DND-41 (cell line): ENCODE data around the gene SDC4.

Experiments used
- ATAC-seq: fragments of 200-7000 bp; cut with Tn5 transposase; 3 replicates; pipeline ENCODE4 v1.9.1; 2021; ENCODE audit warnings: low read depth; ENCODE audit not compliant: insufficient read depth
- DNase-seq: peaks from one replicate; pipeline ENCODE4 v3.0.0-alpha.2; 2020
- H2AFZ ChIP-seq: 2 replicates; pipeline ENCODE4 v1.6.0; 2012; ENCODE audit warnings: low read depth, low read length
- H3K27ac ChIP-seq: 2 replicates; pipeline ENCODE4 v1.5.1; 2012; ENCODE audit warnings: low read length, inconsistent platforms
- H3K27me3 ChIP-seq: fragments of 200-600 bp; sonication (generic); 2 replicates; pipeline ENCODE4 v1.6.0; 2012; ENCODE audit warnings: low read length, mild to moderate bottlenecking, inconsistent platforms; ENCODE audit not compliant: insufficient read depth, poor library complexity
- H3K36me3 ChIP-seq: 2 replicates; pipeline ENCODE4 v1.5.1; 2012; ENCODE audit warnings: low read length, inconsistent platforms; ENCODE audit not compliant: insufficient read depth
- H3K4me1 ChIP-seq: 2 replicates; pipeline ENCODE4 v1.5.1; 2012; ENCODE audit warnings: mild to moderate bottlenecking, low read length; ENCODE audit not compliant: insufficient read depth
- H3K4me2 ChIP-seq: 2 replicates; pipeline ENCODE4 v1.6.0; 2012; ENCODE audit warnings: mild to moderate bottlenecking, moderate library complexity, low read length, inconsistent platforms; ENCODE audit not compliant: insufficient read depth
- H3K4me3 ChIP-seq, 2 experiments: fragments of 200-600 bp in 1 of 2; shearing (Covaris generic) in 1 of 2; 2 replicates each; pipeline ENCODE4 v1.5.1; 2012 to 2016; ENCODE audit warnings: inconsistent platforms in 2 of 2, low read length in 2 of 2, mild to moderate bottlenecking in 2 of 2, low read depth in 1 of 2, moderate library complexity in 1 of 2
- H3K79me2 ChIP-seq: 2 replicates; pipeline ENCODE4 v1.6.0; 2012; ENCODE audit warnings: low read length, inconsistent platforms; ENCODE audit not compliant: insufficient read depth
- H3K9ac ChIP-seq: 2 replicates; pipeline ENCODE4 v1.6.0; 2012; ENCODE audit warnings: low read depth, mild to moderate bottlenecking, inconsistent platforms, low read length, moderate library complexity
- H3K9me3 ChIP-seq: 2 replicates; pipeline ENCODE4 v1.5.1; 2012; ENCODE audit warnings: low read length, moderate library complexity, mild to moderate bottlenecking, inconsistent platforms; ENCODE audit not compliant: insufficient read depth, severe bottlenecking
- H4K20me1 ChIP-seq: 2 replicates; pipeline ENCODE4 v1.6.0; 2012; ENCODE audit warnings: low read length; ENCODE audit not compliant: insufficient read depth
- CTCF ChIP-seq: IDR thresholded peaks from 2 replicates; pipeline ENCODE4 v1.5.1; 2012; ENCODE audit warnings: borderline replicate concordance, low read length, moderate library complexity, mild to moderate bottlenecking; ENCODE audit not compliant: poor library complexity, severe bottlenecking; ENCODE audit errors: extremely low read depth
- EZH2 ChIP-seq: IDR thresholded peaks from 3 replicates; pipeline ENCODE4 v1.6.1; 2012; ENCODE audit warnings: borderline replicate concordance, low read depth, mild to moderate bottlenecking, moderate library complexity, low read length, inconsistent platforms; ENCODE audit not compliant: severe bottlenecking

The SDC4 gene

GRCh38 chr20:45300961-45301360 is 47.3 kb downstream of the SDC4 start:
- no peak overlapping the region for H2AFZ ChIP-seq
- ATAC-seq (peak; percentile 90), DNase-seq (peak; percentile 62)
- no peaks in the 10 kb centered on the region for H3K27me3 ChIP-seq
- H3K27ac ChIP-seq = no peak overlapping the region
- no peak overlapping the region for H3K4me3 ChIP-seq
- no peak overlapping the region for H3K9ac ChIP-seq
- no peaks in the 10 kb centered on the region for H3K9me3 ChIP-seq
- H3K79me2 ChIP-seq = no peaks in the 10 kb centered on the region
- no peak overlapping the region for H3K4me2 ChIP-seq
- no peaks in the 10 kb centered on the region for H3K4me1 ChIP-seq
- H4K20me1 ChIP-seq = no peaks in the 10 kb centered on the region
- TF ChIP-seq EZH2 (no peak), CTCF (peak; percentile 71)
- H3K36me3 ChIP-seq = no peaks in the 10 kb centered on the region

- Histone ChIP-seq H3K4me1 (no peaks in the 10 kb centered on the region), H3K9ac (no peak overlapping the region), H4K20me1 (no peaks in the 10 kb centered on the region), H3K27me3 (no peaks in the 10 kb centered on the region), H3K79me2 (no peaks in the 10 kb centered on the region), H3K4me2 (no peak overlapping the region), H2AFZ (no peak overlapping the region), H3K27ac (no peak overlapping the region), H3K9me3 (no peaks in the 10 kb centered on the region), H3K36me3 (no peaks in the 10 kb centered on the region), H3K4me3 (no peak overlapping the region)
- DNase-seq (no peak), ATAC-seq (no peak)
- TF ChIP-seq CTCF = no peak
- no peak for TF ChIP-seq EZH2
These were observed 48.4 kb downstream of the SDC4 start for GRCh38 chr20:45299786-45300185.

GRCh38 chr20:45297786-45298497 is 50.3 kb downstream of the SDC4 start:
- DNase-seq (no peak), ATAC-seq (no peak)
- H3K9me3 ChIP-seq = no peaks in the 10 kb centered on the region
- H3K27ac ChIP-seq = no peak overlapping the region
- H2AFZ ChIP-seq = no peak overlapping the region
- no peaks in the 10 kb centered on the region for H3K27me3 ChIP-seq
- H3K4me1 ChIP-seq = no peaks in the 10 kb centered on the region
- TF ChIP-seq EZH2 (no peak), CTCF (no peak)
- no peak overlapping the region for H3K4me2 ChIP-seq
- no peak overlapping the region for H3K9ac ChIP-seq
- H3K36me3 ChIP-seq = no peaks in the 10 kb centered on the region
- no peaks in the 10 kb centered on the region for H4K20me1 ChIP-seq
- no peak overlapping the region for H3K4me3 ChIP-seq
- no peaks in the 10 kb centered on the region for H3K79me2 ChIP-seq
